GM18499 (cell line): Measurements from ENCODE around the gene PEDS1.
"Not testable (repeated sequence)": the region's sequence is repeated elsewhere in the genome, so short reads cannot be mapped to it uniquely, and the experiment has no call there.

ENCODE experiments used
- ATAC-seq: cut with Tn5 transposase; IDR thresholded peaks from one replicate; pipeline ENCODE4 v1.9.1; 2021; ENCODE audit warnings: moderate number of reproducible peaks; ENCODE audit not compliant: insufficient read depth, unreplicated experiment

The PEDS1 gene

GRCh38 chr20:50138120-50138478 is 15.4 kb downstream of the PEDS1 start:
- no peak for ATAC-seq

DNA sequence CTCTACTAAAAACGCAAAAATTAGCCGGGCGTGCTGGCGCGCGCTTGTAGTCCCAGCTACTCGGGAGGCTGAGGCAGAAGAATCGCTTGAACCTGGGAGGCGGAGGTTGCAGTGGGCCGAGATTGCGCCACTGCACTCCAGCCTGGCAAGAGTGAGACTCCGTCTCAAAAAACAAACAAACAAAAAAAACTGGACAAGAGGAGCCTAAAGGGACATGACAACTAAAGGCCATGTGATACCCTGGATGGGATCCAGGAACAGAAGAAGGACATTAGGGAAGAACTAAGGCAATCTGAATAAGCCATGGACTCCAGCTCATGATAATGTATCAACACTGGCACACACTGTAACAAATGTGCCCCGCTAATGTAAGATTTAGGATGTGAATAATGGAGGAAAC is 15.8 kb downstream of the PEDS1 start:
- not testable (repeated sequence) for ATAC-seq

GRCh38 chr20:50136822-50137599 is 16.5 kb downstream of the PEDS1 start:
- no peak for ATAC-seq

- ATAC-seq, result not testable (repeated sequence)
Measured at GRCh38 chr20:50135157-50135556, 18.4 kb downstream of the PEDS1 start.

DNA sequence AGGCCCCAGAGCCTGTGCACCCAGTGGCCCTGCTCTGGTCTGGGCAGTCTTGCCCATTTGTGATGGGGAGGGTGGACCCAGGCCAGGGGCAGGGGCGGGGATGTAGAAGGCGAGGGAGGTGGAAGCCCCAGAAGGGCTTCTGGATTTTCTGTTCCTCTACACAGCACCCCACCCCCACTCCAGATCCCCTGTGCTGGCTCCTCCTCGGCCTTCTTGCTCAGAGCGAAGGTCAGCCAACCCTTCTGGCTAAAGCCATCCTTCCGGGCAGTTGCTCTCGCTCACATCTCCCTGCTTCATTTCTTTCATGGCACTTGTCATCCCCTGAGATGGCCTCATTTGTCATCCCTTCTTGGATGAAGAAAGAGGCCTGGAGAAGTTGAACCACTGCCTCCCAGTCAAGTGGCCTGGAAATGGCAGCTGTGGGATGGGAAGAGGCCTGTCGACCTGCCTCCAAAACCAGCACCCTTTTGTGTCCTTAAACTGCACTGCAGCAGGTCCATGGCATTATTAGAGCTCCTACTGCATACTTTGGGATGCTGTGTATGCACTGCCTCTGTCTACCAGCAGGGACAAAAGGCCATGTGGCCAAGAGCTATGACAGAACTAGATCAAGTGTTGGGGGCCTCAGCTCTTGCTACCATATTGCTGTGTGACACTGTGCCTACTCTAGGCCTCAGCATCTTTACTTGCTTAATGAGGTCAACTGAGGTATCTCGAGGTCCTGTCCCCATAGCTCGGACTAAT is 19.9 kb downstream of the PEDS1 start:
- no peak for ATAC-seq

DNA sequence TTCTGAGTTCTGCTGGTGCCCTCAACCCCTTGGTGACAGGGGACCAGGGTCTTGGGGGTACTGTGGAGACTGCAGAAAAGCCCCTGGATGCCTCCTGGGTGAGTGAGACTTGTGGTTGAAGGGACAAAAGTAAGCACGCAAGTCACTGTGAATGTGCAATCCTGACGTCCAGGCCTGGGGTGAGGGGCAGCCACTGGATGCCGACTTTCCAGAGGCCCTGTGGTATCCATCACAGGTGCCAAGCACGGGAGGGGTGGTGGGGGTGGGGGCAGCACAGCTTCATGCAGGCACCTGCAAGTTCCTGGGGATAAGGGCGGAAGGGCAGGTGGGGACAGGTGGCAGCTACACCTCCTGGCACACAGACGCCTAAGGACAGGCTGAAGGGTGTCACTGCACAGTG is 20.5 kb downstream of the PEDS1 start:
- ATAC-seq, result no peak

DNA sequence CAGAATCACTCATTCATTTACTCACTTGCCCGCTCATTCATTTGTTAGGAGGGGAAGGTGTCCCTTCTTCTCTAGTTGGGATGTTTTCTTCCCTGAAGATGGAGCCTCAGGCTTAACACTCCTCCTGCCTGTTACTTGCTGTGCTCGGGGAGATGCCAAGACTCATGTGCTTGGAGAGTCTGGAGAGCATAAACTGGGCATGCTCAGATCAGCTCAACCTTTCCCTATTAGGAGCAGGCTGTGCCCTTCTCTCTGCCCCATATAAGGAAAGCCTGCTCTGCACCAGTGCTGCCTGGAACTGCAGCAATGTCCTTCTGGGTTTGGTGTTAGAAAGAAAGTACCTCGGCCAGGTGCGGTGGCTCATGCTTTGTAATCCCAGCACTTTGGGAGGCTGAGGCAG is 22.5 kb downstream of the PEDS1 start:
- no peak for ATAC-seq

GRCh38 chr20:50130356-50130723 is 23.2 kb downstream of the PEDS1 start:
- ATAC-seq, result no peak

GRCh38 chr20:50129662-50130355 is 23.7 kb downstream of the PEDS1 start:
- no peak for ATAC-seq

GRCh38 chr20:50128520-50128905 is 25.0 kb downstream of the PEDS1 start:
- no peak for ATAC-seq

DNA sequence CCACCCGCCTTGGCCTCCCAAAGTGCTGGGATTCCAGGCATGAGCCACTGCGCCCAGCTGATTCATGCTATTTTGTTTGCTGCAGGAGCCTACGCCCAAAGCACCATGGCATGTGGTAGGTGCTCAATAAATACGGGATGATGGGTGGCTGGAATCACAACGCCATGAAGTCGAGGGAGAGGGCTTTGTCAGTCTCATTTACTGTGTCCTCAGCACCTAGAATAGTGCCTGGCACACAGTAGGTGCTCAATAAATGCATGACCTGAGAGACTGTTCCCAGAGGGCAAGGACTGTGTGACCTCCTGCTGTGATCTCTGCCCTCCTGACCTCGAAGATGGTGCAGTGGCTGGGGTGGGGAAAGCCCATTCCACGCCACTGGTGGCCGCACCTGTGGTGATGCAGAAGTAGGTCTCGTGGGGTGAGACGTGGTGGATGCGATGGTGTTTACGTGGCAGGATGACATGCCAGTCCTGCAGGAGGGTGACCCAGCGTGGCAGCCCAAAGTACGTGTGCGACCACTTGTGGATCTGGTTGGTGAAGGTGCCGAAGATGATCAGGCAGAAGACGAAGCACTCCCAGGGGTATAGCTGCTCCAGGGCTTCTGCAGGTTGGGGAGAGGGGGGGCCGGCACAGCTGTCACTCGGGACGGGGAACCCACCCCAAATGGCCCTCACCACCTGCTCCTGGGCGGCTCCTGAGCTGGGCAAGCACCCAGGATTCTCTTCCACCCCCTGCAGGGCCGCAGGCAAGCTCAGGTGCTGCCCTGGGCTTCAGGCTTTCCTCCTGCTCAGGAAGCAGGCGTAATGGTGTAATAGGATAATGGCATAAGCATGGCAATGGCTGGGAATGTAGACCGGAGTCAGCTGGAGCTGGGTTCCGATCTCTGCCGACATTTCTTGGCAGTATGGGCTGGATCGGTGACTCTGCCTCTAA is 25.7 kb downstream of the PEDS1 start:
- ATAC-seq, result no peak

DNA sequence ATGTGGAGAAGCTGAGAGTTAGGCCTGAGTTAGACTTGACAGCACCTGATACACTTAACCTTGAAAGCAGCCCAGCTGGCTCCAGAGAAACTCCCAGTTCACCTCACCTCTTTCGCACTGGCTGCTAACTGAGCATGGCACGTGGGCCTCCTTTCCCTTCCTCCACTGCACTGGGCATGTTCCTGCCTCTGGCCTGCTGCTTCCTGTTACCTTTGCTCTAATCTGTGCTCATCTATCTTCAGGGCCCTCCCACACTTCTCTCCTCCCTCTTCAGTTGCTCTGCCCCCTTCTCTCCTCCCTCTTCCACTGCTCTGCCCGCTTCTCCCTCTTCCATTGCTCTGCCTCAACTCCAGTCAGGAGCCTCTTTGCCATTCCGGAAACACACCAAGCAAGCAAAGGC is 26.9 kb downstream of the PEDS1 start:
- no peak for ATAC-seq

- ATAC-seq, result no peak
Measured at GRCh38 chr20:50125279-50125678, 28.2 kb downstream of the PEDS1 start.

DNA sequence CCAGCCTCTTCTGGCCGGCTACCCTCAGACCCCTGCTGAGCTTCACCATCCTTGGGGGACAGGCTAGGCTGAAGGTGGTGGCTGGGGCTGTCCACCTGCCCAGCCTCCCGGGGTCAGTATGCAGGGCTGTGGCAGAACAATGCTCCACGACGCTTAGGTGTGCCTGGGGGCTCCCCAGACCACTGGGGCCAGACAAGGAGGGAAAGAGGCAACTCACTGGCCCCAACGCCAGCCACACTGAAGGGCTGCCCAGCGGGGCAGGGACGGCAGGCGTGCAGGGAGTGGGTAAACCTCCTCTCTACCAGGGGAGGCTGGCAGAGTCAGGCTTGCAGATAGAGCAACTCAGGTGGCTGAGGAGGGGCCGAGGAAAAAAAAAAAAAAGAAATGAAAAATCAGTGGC is 29.0 kb downstream of the PEDS1 start:
- ATAC-seq, result no peak

- no peak for ATAC-seq
Measured at GRCh38 chr20:50123418-50123817, 30.1 kb downstream of the PEDS1 start.

DNA sequence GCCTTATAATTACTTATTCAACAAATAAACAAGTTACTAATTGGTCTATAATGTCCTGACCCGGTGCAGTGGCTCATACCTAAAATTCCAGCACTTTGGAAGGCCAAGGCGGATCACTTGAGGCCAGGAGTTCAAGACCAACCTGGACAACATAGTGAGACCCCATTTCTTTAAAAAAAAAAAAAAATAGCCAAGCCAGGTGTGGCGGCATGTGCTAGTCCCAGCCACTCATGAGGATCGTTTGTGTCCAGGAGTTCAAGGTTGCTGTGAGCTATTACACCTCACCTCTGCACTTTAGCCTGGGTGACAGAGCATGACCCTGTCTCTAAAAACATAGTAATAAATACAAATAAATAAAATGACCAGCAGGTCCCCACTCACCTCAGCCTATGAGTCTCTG is 30.8 kb downstream of the PEDS1 start:
- ATAC-seq, result no peak

DNA sequence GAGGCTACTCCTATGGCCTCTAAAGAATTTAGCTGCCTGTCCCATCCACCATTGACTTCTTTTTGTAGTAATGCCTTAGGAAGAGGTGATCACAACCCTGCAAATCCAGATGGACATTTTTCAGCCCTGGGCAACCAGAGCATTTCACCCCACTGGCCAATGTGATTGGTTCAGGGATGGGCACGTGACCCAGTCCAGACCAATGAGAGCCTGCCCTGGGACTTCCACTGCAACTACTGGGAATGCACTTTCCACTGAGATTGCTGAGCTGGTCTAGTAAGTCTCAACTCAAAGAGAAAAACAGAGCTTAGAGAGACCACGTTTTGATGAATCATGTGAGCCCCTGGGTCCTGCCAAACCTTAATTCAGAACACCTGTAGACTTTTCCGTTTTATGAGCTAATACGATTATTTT is 31.7 kb downstream of the PEDS1 start:
- no peak for ATAC-seq

- ATAC-seq, result no peak
Measured at GRCh38 chr20:50120935-50121693, 32.4 kb downstream of the PEDS1 start.

GRCh38 chr20:50118203-50118602 is 35.3 kb downstream of the PEDS1 start:
- ATAC-seq, result no peak
